OCI-M2 (cell line): Measurements from ENCODE around the gene CORO1C.
"Not testable (repeated sequence)": the region's sequence is repeated elsewhere in the genome, so short reads cannot be mapped to it uniquely, and the experiment has no call there.

Source experiments
- DNase-seq: peaks from one replicate; lab custom pipeline; 2025; ENCODE audit not compliant: unreplicated experiment; lab: John Stamatoyannopoulos, UW

Gene CORO1C

GRCh38 chr12:108679106-108679681 is 52.1 kb downstream of the CORO1C start:
- DNase-seq = no peak

- DNase-seq = no peak
These were observed 53.1 kb downstream of the CORO1C start for GRCh38 chr12:108678104-108678730.

GRCh38 chr12:108677381-108677780 is 53.9 kb downstream of the CORO1C start:
- no peak for DNase-seq

GRCh38 chr12:108676707-108677106 is 54.6 kb downstream of the CORO1C start:
- no peak for DNase-seq

- no peak for DNase-seq
These were observed 55.5 kb downstream of the CORO1C start for GRCh38 chr12:108675792-108676191.

- DNase-seq = no peak
These were observed 59.3 kb downstream of the CORO1C start for GRCh38 chr12:108672054-108672453.

GRCh38 chr12:108671110-108671509 is 60.2 kb downstream of the CORO1C start:
- DNase-seq = no peak

GRCh38 chr12:108670066-108670631 is 61.2 kb downstream of the CORO1C start:
- no peak for DNase-seq

- no peak for DNase-seq
These were observed 62.8 kb downstream of the CORO1C start for GRCh38 chr12:108668542-108668941.

- DNase-seq = no peak
These were observed 63.3 kb downstream of the CORO1C start for GRCh38 chr12:108668063-108668462.

- no peak for DNase-seq
These were observed 64.0 kb downstream of the CORO1C start for GRCh38 chr12:108667349-108667748.

GRCh38 chr12:108666401-108666881 is 64.9 kb downstream of the CORO1C start:
- DNase-seq = no peak

GRCh38 chr12:108665608-108666202 is 65.6 kb downstream of the CORO1C start:
- no peak for DNase-seq

- peak; percentile 37 for DNase-seq
These were observed 66.7 kb downstream of the CORO1C start for GRCh38 chr12:108664338-108665258.

- DNase-seq = no peak
These were observed 67.8 kb downstream of the CORO1C start for GRCh38 chr12:108663324-108664015.

GRCh38 chr12:108658115-108658514 is 73.2 kb downstream of the CORO1C start:
- DNase-seq = not testable (repeated sequence)

- no peak for DNase-seq
These were observed 74.1 kb downstream of the CORO1C start for GRCh38 chr12:108657130-108657745.

- DNase-seq = not testable (repeated sequence)
These were observed 75.1 kb downstream of the CORO1C start for GRCh38 chr12:108656247-108656646.

GRCh38 chr12:108655812-108656175 is 75.5 kb downstream of the CORO1C start:
- not testable (repeated sequence) for DNase-seq

- DNase-seq = not testable (repeated sequence)
These were observed 76.7 kb downstream of the CORO1C start for GRCh38 chr12:108654622-108655021.
